ENCODE measurements around the gene SDCBP2. TPM values are rescaled to one million over a fixed set of nuclear protein-coding genes. Genes with fewer than 3 reads are reported as not detected.

The SDCBP2 gene
- total and polyA plus RNA-seq, 2 donors (not counting 1 experiment from before 2014, with no cell fraction given), result 1.2 to 1.3 TPM

GRCh38 chr20:1371202-1371782 lies 42.4 kb upstream of the SDCBP2 start:
- CTCF ChIA-PET, result interaction anchor here (1.3 to 1.6 kb wide), 2 partner anchors 66 to 95 kb away, joined by 3 to 5 read pairs; partner anchors contain the start of gene NSFL1C
- no peaks in the 10 kb centered on the region for H3K27me3 ChIP-seq (replicated peaks in 1 of 4; ENCODE audit: control extremely low read depth in 1 of 4, control insufficient read depth in 3 of 4, insufficient read depth in 4 of 4, low read length in 3 of 4)
- no peak for TF ChIP-seq EZH2 (IDR thresholded peaks at IDR 0.05; ENCODE audit: borderline replicate concordance, insufficient read depth, low read depth, low read length, poor library complexity, severe bottlenecking)
- no peak for TF ChIP-seq CTCF (IDR thresholded peaks at IDR 0.05)
- Mint-ChIP-seq H3K4me1 (peaks cover 17% of the 10 kb centered on the region), H3K4me3 (no peak overlapping the region), H3K27ac (no peak overlapping the region), H3K9me3 (ENCODE audit: insufficient read depth) (no peaks in the 10 kb centered on the region), H3K27me3 (no peaks in the 10 kb centered on the region)
- H3K27ac ChIP-seq (ENCODE audit: low read length in 2 of 2), result peak overlapping the region in 1 of 2 donors; percentile 30
- H3K9ac ChIP-seq (ENCODE audit: low read length), result no peak overlapping the region
- H3K79me2 ChIP-seq (ENCODE audit: control insufficient read depth, insufficient read depth, low read length), result peaks cover 55% of the 10 kb centered on the region
- H3K4me2 ChIP-seq (replicated peaks; ENCODE audit: low read depth, low read length, poor library complexity, severe bottlenecking), result no peak overlapping the region
- WGBS (ENCODE audit: insufficient coverage), result no CpG with 5 or more reads among the region's 3 CpGs
- POLR2A ChIA-PET, result no interaction called here
- H2AFZ ChIP-seq (ENCODE audit: insufficient read depth, low read depth, low read length, poor library complexity, severe bottlenecking), result no peak overlapping the region
- H3K36me3 ChIP-seq (replicated peaks in 1 of 2; ENCODE audit: control extremely low read depth in 1 of 2, control insufficient read depth in 1 of 2, extremely low read depth in 1 of 2, insufficient read depth in 2 of 2, low read length in 1 of 2), result peaks cover 5 to 65% of the 10 kb centered on the region in 2 experiments
- H4K20me1 ChIP-seq (ENCODE audit: control insufficient read depth, insufficient read depth, low read length, poor library complexity, severe bottlenecking), result peaks cover 65% of the 10 kb centered on the region
- H3K4me3 ChIP-seq (ENCODE audit: control extremely low read depth in 1 of 5, extremely low read depth in 1 of 5, insufficient read depth in 1 of 5, low read depth in 2 of 5, low read length in 4 of 5), result no peak overlapping the region
- DNase-seq (no peak), ATAC-seq (ENCODE audit: low read depth) (no peak)
- peaks cover 7 to 9% of the 10 kb centered on the region in 2 donors for H3K4me1 ChIP-seq (ENCODE audit: control insufficient read depth in 2 of 2, insufficient read depth in 2 of 2, low read length in 2 of 2)
- intact Hi-C loops (cut with micrococcal nuclease), result no loop called here
- H3K9me3 ChIP-seq (ENCODE audit: control extremely low read depth in 1 of 3, control insufficient read depth in 2 of 3, insufficient read depth in 1 of 3, low read length in 2 of 3), result no peaks in the 10 kb centered on the region

GRCh38 chr20:1370548-1371110 lies 41.7 kb upstream of the SDCBP2 start:
- peaks cover 10% of the 10 kb centered on the region for H3K4me1 Mint-ChIP-seq
- POLR2A ChIA-PET, result no interaction called here
- H3K9me3 Mint-ChIP-seq (ENCODE audit: insufficient read depth), result no peaks in the 10 kb centered on the region
- CTCF ChIA-PET, result interaction anchor here (1.6 kb wide), 1 partner anchor 67 kb away, joined by 5 read pairs; no protein-coding TSS in a partner anchor
- DNase-seq (no peak), ATAC-seq (ENCODE audit: low read depth) (no peak)
- no peak overlapping the region for H3K4me2 ChIP-seq (replicated peaks; ENCODE audit: low read depth, low read length, poor library complexity, severe bottlenecking)
- H3K9me3 ChIP-seq (ENCODE audit: control extremely low read depth in 1 of 3, control insufficient read depth in 2 of 3, insufficient read depth in 1 of 3, low read length in 2 of 3), result no peaks in the 10 kb centered on the region
- H3K27me3 ChIP-seq (replicated peaks in 1 of 4; ENCODE audit: control extremely low read depth in 1 of 4, control insufficient read depth in 3 of 4, insufficient read depth in 4 of 4, low read length in 3 of 4), result no peaks in the 10 kb centered on the region
- H4K20me1 ChIP-seq (ENCODE audit: control insufficient read depth, insufficient read depth, low read length, poor library complexity, severe bottlenecking), result peaks cover 65% of the 10 kb centered on the region
- H3K27ac ChIP-seq (ENCODE audit: low read length in 2 of 2), result peak overlapping the region in 1 of 2 donors; percentile 30
- H3K9ac ChIP-seq (ENCODE audit: low read length), result no peak overlapping the region
- peaks cover 48% of the 10 kb centered on the region for H3K79me2 ChIP-seq (ENCODE audit: control insufficient read depth, insufficient read depth, low read length)
- H3K36me3 ChIP-seq (replicated peaks in 1 of 2; ENCODE audit: control extremely low read depth in 1 of 2, control insufficient read depth in 1 of 2, extremely low read depth in 1 of 2, insufficient read depth in 2 of 2, low read length in 1 of 2), result peaks cover 5 to 68% of the 10 kb centered on the region in 2 experiments
- no peak for TF ChIP-seq CTCF (IDR thresholded peaks at IDR 0.05)
- no peak for TF ChIP-seq EZH2 (IDR thresholded peaks at IDR 0.05; ENCODE audit: borderline replicate concordance, insufficient read depth, low read depth, low read length, poor library complexity, severe bottlenecking)
- H3K4me3 ChIP-seq (ENCODE audit: control extremely low read depth in 1 of 5, extremely low read depth in 1 of 5, insufficient read depth in 1 of 5, low read depth in 2 of 5, low read length in 4 of 5), result no peak overlapping the region
- intact Hi-C loops (cut with micrococcal nuclease), result no loop called here
- no peak overlapping the region for H3K27ac Mint-ChIP-seq
- WGBS (ENCODE audit: insufficient coverage), result 78% methylated on average over 1 of the region's 2 CpGs
- H3K4me3 Mint-ChIP-seq, result no peak overlapping the region
- H2AFZ ChIP-seq (ENCODE audit: insufficient read depth, low read depth, low read length, poor library complexity, severe bottlenecking), result no peak overlapping the region
- peaks cover under 1 to 2% of the 10 kb centered on the region in 2 donors for H3K4me1 ChIP-seq (ENCODE audit: control insufficient read depth in 2 of 2, insufficient read depth in 2 of 2, low read length in 2 of 2)
- no peaks in the 10 kb centered on the region for H3K27me3 Mint-ChIP-seq
